WTC11 (cell line): ENCODE measurements around the gene NSMCE1. TPM values are rescaled to one million over a fixed set of nuclear protein-coding genes. Genes with fewer than 3 reads are reported as not detected.

ENCODE experiments used
- ATAC-seq: fragments of 200-7000 bp; cut with Tn5 transposase; 2 replicates; pipeline ENCODE4 v1.10.0; 2021; ENCODE audit warnings: mild to moderate bottlenecking, moderate library complexity
- CTCF ChIA-PET: fragments of 300-600 bp; sonication (Branson Sonifier 250); formaldehyde crosslinking; loops from one replicate; lab custom pipeline; 2021; ENCODE audit warnings: antibody characterized with exemption; lab: Charles Lee
- POLR2A ChIA-PET: fragments of 350-600 bp; sonication (Branson Sonifier 250); formaldehyde crosslinking; loops from one replicate; lab custom pipeline; 2021; ENCODE audit warnings: antibody characterized with exemption; lab: Charles Lee
- DNase-seq: peaks from one replicate; pipeline ENCODE4 v3.0.0; 2021; ENCODE audit warnings: low spot score
- H3K27ac Mint-ChIP-seq: 2 replicates; pipeline ENCODE4 v1.8.0; 2021; ENCODE audit warnings: mixed read lengths
- H3K27me3 Mint-ChIP-seq: 2 replicates; pipeline ENCODE4 v1.8.0; 2021; ENCODE audit warnings: low read depth, mild to moderate bottlenecking, moderate library complexity, mixed read lengths
- H3K36me3 Mint-ChIP-seq: 2 replicates; pipeline ENCODE4 v1.8.0; 2021; ENCODE audit warnings: mixed read lengths
- H3K4me1 Mint-ChIP-seq: 2 replicates; pipeline ENCODE4 v1.8.0; 2022; ENCODE audit warnings: mixed read lengths
- H3K4me3 Mint-ChIP-seq: 2 replicates; pipeline ENCODE4 v1.8.0; 2021; ENCODE audit warnings: mild to moderate bottlenecking, moderate library complexity, mixed read lengths
- H3K9me3 Mint-ChIP-seq: 2 replicates; pipeline ENCODE4 v1.8.0; 2021; ENCODE audit warnings: mixed read lengths
- CBFB ChIP-seq: sonication (generic); formaldehyde crosslinking; IDR thresholded peaks from 2 replicates; pipeline ENCODE4 v1.8.1; 2022; ENCODE audit warnings: mild to moderate bottlenecking, low read depth, missing genetic modification reagents
- CREM ChIP-seq: sonication (generic); formaldehyde crosslinking; IDR thresholded peaks from 2 replicates; pipeline ENCODE4 v1.8.1; 2022; ENCODE audit warnings: mild to moderate bottlenecking, missing genetic modification reagents, moderate library complexity
- GABPB1 ChIP-seq: sonication (generic); formaldehyde crosslinking; IDR thresholded peaks from 2 replicates; pipeline ENCODE4 v1.8.1; 2023; ENCODE audit warnings: mild to moderate bottlenecking, missing genetic modification reagents
- JUN ChIP-seq: sonication (generic); formaldehyde crosslinking; IDR thresholded peaks from 2 replicates; pipeline ENCODE4 v1.8.0; 2023; ENCODE audit warnings: mild to moderate bottlenecking, missing genetic modification reagents
- NR2C2 ChIP-seq: sonication (generic); formaldehyde crosslinking; IDR thresholded peaks from 2 replicates; pipeline ENCODE4 v1.8.0; 2022; ENCODE audit warnings: mild to moderate bottlenecking, missing genetic modification reagents
- SMAD3 ChIP-seq: sonication (generic); formaldehyde crosslinking; IDR thresholded peaks from 2 replicates; pipeline ENCODE4 v1.8.0; 2022; ENCODE audit warnings: missing genetic modification reagents, mild to moderate bottlenecking, borderline replicate concordance
- SP1 ChIP-seq: sonication (generic); formaldehyde crosslinking; conservative IDR thresholded peaks from 2 replicates; pipeline ENCODE4 v1.8.1; 2022; ENCODE audit warnings: missing genetic modification reagents
- TEAD4 ChIP-seq: sonication (generic); formaldehyde crosslinking; IDR thresholded peaks from 2 replicates; pipeline ENCODE4 v1.8.0; 2022; ENCODE audit warnings: mild to moderate bottlenecking, missing genetic modification reagents
- ZNF121 ChIP-seq: sonication (generic); formaldehyde crosslinking; IDR thresholded peaks from 2 replicates; pipeline ENCODE4 v1.8.0; 2023; ENCODE audit warnings: missing genetic modification reagents
- ZNF671 ChIP-seq: fragments of 250-450 bp; sonication (Bioruptor Pico); IDR thresholded peaks from 2 replicates; pipeline ENCODE4 v1.8.0; 2021; ENCODE audit warnings: mild to moderate bottlenecking
- total RNA-seq: library from RNA; stranded (reverse); gene quantifications from 3 replicates; pipeline ENCODE4 v1.2.3, GENCODE V29; 2021
- TF ChIP-seq, protein P1 (sequence below): sonication (generic); formaldehyde crosslinking; IDR thresholded peaks from 2 replicates; pipeline ENCODE4 v1.8.1; 2022; ENCODE audit warnings: missing genetic modification reagents, borderline replicate concordance
- TF ChIP-seq, protein P2 (sequence below): fragments of 250-450 bp; sonication (Bioruptor Pico); IDR thresholded peaks from 2 replicates; pipeline ENCODE4 v1.9.0; 2021; ENCODE audit warnings: mild to moderate bottlenecking
- TF ChIP-seq, protein P3 (sequence below): sonication (generic); formaldehyde crosslinking; conservative IDR thresholded peaks from 2 replicates; pipeline ENCODE4 v1.8.1; 2023; ENCODE audit warnings: mild to moderate bottlenecking, low read depth, missing genetic modification reagents, moderate library complexity
- TF ChIP-seq, protein P4 (sequence below): sonication (generic); formaldehyde crosslinking; IDR thresholded peaks from 2 replicates; pipeline ENCODE4 v1.8.1; 2022; ENCODE audit warnings: mild to moderate bottlenecking, missing genetic modification reagents, moderate library complexity, borderline replicate concordance
- TF ChIP-seq, protein P5 (sequence below): fragments of 250-450 bp; sonication (Bioruptor Pico); IDR thresholded peaks from 2 replicates; pipeline ENCODE4 v1.9.0; 2021; ENCODE audit warnings: moderate library complexity, mild to moderate bottlenecking, inconsistent platforms, borderline replicate concordance
- TF ChIP-seq, protein P6 (sequence below): fragments of 250-450 bp; sonication (Bioruptor Pico); IDR thresholded peaks from 2 replicates; pipeline ENCODE4 v1.9.0; 2021; ENCODE audit warnings: mild to moderate bottlenecking, borderline replicate concordance
- TF ChIP-seq, protein P7 (sequence below): sonication (generic); formaldehyde crosslinking; IDR thresholded peaks from 2 replicates; pipeline ENCODE4 v1.8.1; 2023; ENCODE audit warnings: mild to moderate bottlenecking, missing genetic modification reagents, moderate library complexity

NSMCE1 gene
- total RNA-seq, 1 experiment from 2014 or later, result 29.4 TPM

DNA sequence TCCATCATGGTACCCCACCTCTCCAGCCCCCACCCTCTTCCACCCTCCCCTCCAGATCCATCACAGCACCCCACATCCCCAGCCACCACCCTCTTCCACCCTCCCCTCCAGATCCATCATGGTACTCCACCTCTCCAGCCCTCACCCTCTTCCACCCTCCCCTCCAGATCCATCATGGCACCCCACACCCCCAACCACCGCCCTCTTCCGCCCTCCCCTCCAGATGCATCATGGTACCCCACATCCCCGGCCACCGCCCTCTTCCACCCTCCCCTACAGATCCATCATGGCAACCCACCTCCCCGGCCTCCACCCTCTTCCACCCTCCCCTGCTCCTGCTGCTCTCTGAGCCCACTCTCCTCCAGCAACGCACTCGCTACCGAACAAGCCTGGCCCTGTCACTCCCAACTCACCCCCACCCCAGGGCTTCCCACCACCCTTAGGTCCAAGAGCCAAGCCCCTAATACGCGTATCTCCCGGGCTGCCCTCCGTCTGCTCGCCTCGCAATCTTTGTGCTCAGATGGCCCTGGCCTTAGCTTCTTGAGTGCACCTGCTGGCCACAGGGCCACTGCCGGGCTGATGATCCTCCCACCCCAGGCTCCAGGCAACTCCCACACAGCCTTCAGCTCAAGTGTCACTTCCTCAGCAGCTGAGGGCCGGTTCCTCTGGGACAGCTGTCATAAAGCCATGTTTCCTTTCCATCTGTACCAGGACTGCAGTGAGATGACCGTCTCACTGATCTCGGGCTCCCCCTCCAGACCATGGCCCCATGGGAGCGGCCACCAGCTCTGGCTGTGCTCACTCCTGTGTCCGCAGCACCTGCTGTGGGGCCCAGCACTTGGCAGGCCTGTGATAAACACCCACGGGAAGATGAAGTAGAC lies 39.7 kb downstream of the NSMCE1 start (continued):
- TF ChIP-seq, protein P1, sequence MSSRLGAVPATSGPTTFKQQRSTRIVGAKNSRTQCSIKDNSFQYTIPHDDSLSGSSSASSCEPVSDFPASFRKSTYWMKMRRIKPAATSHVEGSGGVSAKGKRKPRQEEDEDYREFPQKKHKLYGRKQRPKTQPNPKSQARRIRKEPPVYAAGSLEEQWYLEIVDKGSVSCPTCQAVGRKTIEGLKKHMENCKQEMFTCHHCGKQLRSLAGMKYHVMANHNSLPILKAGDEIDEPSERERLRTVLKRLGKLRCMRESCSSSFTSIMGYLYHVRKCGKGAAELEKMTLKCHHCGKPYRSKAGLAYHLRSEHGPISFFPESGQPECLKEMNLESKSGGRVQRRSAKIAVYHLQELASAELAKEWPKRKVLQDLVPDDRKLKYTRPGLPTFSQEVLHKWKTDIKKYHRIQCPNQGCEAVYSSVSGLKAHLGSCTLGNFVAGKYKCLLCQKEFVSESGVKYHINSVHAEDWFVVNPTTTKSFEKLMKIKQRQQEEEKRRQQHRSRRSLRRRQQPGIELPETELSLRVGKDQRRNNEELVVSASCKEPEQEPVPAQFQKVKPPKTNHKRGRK, result no peak
- TF ChIP-seq JUN (CRISPR knock-in tag), result no peak

DNA sequence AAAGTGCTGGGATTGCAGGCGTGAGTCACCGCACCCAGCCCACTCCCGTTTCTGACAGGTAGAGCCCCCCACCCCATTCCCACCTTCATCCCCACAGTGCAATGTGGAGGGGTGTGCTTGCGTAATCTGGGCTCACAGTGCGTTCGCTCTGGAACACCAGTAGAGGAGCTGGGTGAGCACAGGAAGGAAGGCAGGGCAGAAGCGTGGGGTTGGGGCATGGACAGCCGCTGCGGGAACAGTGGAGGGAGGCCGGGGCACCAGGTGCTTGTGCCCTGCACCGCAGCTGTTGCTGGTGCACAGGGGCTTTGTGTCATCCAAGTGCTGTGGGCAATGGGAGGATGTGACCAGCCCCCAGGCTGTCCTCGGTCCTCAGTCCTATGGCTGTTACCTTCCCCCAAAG lies 40.5 kb downstream of the NSMCE1 start:
- Mint-ChIP-seq H3K27ac (no peak overlapping the region), H3K4me3 (no peak overlapping the region), H3K27me3 (no peaks in the 10 kb centered on the region), H3K36me3 (no peaks in the 10 kb centered on the region), H3K9me3 (no peaks in the 10 kb centered on the region), H3K4me1 (no peaks in the 10 kb centered on the region)
- ChIA-PET CTCF (interaction anchor here (3.6 kb wide), 1 partner anchor 49 kb away, joined by 24 read pairs; no protein-coding TSS in a partner anchor), POLR2A (no interaction called here)
- ATAC-seq (no peak), DNase-seq (no peak)
- TF ChIP-seq, protein P2, sequence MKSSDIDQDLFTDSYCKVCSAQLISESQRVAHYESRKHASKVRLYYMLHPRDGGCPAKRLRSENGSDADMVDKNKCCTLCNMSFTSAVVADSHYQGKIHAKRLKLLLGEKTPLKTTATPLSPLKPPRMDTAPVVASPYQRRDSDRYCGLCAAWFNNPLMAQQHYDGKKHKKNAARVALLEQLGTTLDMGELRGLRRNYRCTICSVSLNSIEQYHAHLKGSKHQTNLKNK, result no peak
- TF ChIP-seq SMAD3 (CRISPR knock-in tag), result no peak
- TF ChIP-seq NR2C2, result no peak
- TF ChIP-seq ZNF121 (CRISPR knock-in tag), result no peak
- TF ChIP-seq, protein P3, sequence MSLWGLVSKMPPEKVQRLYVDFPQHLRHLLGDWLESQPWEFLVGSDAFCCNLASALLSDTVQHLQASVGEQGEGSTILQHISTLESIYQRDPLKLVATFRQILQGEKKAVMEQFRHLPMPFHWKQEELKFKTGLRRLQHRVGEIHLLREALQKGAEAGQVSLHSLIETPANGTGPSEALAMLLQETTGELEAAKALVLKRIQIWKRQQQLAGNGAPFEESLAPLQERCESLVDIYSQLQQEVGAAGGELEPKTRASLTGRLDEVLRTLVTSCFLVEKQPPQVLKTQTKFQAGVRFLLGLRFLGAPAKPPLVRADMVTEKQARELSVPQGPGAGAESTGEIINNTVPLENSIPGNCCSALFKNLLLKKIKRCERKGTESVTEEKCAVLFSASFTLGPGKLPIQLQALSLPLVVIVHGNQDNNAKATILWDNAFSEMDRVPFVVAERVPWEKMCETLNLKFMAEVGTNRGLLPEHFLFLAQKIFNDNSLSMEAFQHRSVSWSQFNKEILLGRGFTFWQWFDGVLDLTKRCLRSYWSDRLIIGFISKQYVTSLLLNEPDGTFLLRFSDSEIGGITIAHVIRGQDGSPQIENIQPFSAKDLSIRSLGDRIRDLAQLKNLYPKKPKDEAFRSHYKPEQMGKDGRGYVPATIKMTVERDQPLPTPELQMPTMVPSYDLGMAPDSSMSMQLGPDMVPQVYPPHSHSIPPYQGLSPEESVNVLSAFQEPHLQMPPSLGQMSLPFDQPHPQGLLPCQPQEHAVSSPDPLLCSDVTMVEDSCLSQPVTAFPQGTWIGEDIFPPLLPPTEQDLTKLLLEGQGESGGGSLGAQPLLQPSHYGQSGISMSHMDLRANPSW, result no peak
- TF ChIP-seq TEAD4, result no peak
- no peak for TF ChIP-seq CBFB (CRISPR knock-in tag)
- TF ChIP-seq, protein P4, sequence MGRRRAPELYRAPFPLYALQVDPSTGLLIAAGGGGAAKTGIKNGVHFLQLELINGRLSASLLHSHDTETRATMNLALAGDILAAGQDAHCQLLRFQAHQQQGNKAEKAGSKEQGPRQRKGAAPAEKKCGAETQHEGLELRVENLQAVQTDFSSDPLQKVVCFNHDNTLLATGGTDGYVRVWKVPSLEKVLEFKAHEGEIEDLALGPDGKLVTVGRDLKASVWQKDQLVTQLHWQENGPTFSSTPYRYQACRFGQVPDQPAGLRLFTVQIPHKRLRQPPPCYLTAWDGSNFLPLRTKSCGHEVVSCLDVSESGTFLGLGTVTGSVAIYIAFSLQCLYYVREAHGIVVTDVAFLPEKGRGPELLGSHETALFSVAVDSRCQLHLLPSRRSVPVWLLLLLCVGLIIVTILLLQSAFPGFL (CRISPR knock-in tag), result no peak
- no peak for TF ChIP-seq SP1
- TF ChIP-seq ZNF671, result no peak
- TF ChIP-seq GABPB1, result no peak
- no peak for TF ChIP-seq CREM (CRISPR knock-in tag)
- TF ChIP-seq, protein P5, sequence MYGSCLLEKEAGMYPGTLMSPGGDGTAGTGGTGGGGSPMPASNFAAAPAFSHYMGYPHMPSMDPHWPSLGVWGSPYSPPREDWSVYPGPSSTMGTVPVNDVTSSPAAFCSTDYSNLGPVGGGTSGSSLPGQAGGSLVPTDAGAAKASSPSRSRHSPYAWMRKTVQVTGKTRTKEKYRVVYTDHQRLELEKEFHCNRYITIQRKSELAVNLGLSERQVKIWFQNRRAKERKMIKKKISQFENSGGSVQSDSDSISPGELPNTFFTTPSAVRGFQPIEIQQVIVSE (CRISPR knock-in tag), result no peak
- TF ChIP-seq, protein P6, sequence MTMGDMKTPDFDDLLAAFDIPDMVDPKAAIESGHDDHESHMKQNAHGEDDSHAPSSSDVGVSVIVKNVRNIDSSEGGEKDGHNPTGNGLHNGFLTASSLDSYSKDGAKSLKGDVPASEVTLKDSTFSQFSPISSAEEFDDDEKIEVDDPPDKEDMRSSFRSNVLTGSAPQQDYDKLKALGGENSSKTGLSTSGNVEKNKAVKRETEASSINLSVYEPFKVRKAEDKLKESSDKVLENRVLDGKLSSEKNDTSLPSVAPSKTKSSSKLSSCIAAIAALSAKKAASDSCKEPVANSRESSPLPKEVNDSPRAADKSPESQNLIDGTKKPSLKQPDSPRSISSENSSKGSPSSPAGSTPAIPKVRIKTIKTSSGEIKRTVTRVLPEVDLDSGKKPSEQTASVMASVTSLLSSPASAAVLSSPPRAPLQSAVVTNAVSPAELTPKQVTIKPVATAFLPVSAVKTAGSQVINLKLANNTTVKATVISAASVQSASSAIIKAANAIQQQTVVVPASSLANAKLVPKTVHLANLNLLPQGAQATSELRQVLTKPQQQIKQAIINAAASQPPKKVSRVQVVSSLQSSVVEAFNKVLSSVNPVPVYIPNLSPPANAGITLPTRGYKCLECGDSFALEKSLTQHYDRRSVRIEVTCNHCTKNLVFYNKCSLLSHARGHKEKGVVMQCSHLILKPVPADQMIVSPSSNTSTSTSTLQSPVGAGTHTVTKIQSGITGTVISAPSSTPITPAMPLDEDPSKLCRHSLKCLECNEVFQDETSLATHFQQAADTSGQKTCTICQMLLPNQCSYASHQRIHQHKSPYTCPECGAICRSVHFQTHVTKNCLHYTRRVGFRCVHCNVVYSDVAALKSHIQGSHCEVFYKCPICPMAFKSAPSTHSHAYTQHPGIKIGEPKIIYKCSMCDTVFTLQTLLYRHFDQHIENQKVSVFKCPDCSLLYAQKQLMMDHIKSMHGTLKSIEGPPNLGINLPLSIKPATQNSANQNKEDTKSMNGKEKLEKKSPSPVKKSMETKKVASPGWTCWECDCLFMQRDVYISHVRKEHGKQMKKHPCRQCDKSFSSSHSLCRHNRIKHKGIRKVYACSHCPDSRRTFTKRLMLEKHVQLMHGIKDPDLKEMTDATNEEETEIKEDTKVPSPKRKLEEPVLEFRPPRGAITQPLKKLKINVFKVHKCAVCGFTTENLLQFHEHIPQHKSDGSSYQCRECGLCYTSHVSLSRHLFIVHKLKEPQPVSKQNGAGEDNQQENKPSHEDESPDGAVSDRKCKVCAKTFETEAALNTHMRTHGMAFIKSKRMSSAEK, result no peak
- TF ChIP-seq, protein P7, sequence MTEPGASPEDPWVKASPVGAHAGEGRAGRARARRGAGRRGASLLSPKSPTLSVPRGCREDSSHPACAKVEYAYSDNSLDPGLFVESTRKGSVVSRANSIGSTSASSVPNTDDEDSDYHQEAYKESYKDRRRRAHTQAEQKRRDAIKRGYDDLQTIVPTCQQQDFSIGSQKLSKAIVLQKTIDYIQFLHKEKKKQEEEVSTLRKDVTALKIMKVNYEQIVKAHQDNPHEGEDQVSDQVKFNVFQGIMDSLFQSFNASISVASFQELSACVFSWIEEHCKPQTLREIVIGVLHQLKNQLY (CRISPR knock-in tag), result no peak
